Epidermal melanocyte (primary cell): ENCODE measurements around the gene MAP2K6.

Experiments
- DNase-seq: peaks from one replicate; pipeline ENCODE4 v3.0.0; 2011; ENCODE audit warnings: low spot score; ENCODE audit not compliant: insufficient read length

Gene MAP2K6

GRCh38 chr17:69574257-69575197, 160.0 kb downstream of the MAP2K6 start:
- DNase-seq: no peak

GRCh38 chr17:69575346-69575761, 160.9 kb downstream of the MAP2K6 start:
- no peak for DNase-seq

- no peak for DNase-seq
These were observed 162.6 kb downstream of the MAP2K6 start for GRCh38 chr17:69577098-69577497.

GRCh38 chr17:69578385-69578936, 164.0 kb downstream of the MAP2K6 start:
- no peak for DNase-seq

GRCh38 chr17:69579961-69580677, 165.6 kb downstream of the MAP2K6 start:
- no peak for DNase-seq

GRCh38 chr17:69581061-69581961, 166.8 kb downstream of the MAP2K6 start:
- no peak for DNase-seq

GRCh38 chr17:69588316-69588715, 173.8 kb downstream of the MAP2K6 start:
- DNase-seq: no peak

GRCh38 chr17:69588827-69589239, 174.3 kb downstream of the MAP2K6 start:
- no peak for DNase-seq

GRCh38 chr17:69590671-69591070, 176.2 kb downstream of the MAP2K6 start:
- no peak for DNase-seq

GRCh38 chr17:69592692-69593350, 178.3 kb downstream of the MAP2K6 start:
- no peak for DNase-seq

- no peak for DNase-seq
These were observed 178.8 kb downstream of the MAP2K6 start for GRCh38 chr17:69593351-69593715.

- no peak for DNase-seq
These were observed 179.2 kb downstream of the MAP2K6 start for GRCh38 chr17:69593716-69594115.

GRCh38 chr17:69594641-69595040, 180.1 kb downstream of the MAP2K6 start:
- no peak for DNase-seq

- DNase-seq: no peak
These were observed 181.6 kb downstream of the MAP2K6 start for GRCh38 chr17:69596141-69596540.

GRCh38 chr17:69597898-69598692, 183.6 kb downstream of the MAP2K6 start:
- no peak for DNase-seq

- no peak for DNase-seq
These were observed 188.5 kb downstream of the MAP2K6 start for GRCh38 chr17:69602972-69603371.
